ENCODE data around the gene TICRR.

Gene TICRR

GRCh38 chr15:89659295-89659694 is 84.0 kb downstream of the TICRR start:
- Histone ChIP-seq H3K4me1 (ENCODE audit: insufficient read depth, low read length) (0 out of 2 replicates have a peak, but pooled peaks cover 2% of the 10 kb centered on the region), H3K36me3 (ENCODE audit: insufficient read depth, low read depth, low read length) (no peaks in the 10 kb centered on the region), H3K9ac (ENCODE audit: low read depth, low read length) (no peak overlapping the region), H3K27ac (ENCODE audit: low read length) (no peak overlapping the region), H3K27me3 (ENCODE audit: insufficient read depth, low read length) (peaks cover 4% of the 10 kb centered on the region), H3K9me3 (ENCODE audit: insufficient read depth, low read depth, low read length) (no peaks in the 10 kb centered on the region), H3K4me3 (ENCODE audit: low read length) (no peak overlapping the region)

GRCh38 chr15:89660556-89660955 is 85.3 kb downstream of the TICRR start:
- Histone ChIP-seq H3K27ac (ENCODE audit: low read length) (no peak overlapping the region), H3K27me3 (ENCODE audit: insufficient read depth, low read length) (peaks cover 16% of the 10 kb centered on the region), H3K9me3 (ENCODE audit: insufficient read depth, low read depth, low read length) (no peaks in the 10 kb centered on the region), H3K4me1 (ENCODE audit: insufficient read depth, low read length) (no peaks in the 10 kb centered on the region), H3K36me3 (ENCODE audit: insufficient read depth, low read depth, low read length) (no peaks in the 10 kb centered on the region), H3K4me3 (ENCODE audit: low read length) (no peak overlapping the region), H3K9ac (ENCODE audit: low read depth, low read length) (no peak overlapping the region)

GRCh38 chr15:89662893-89663626 is 87.8 kb downstream of the TICRR start:
- Histone ChIP-seq H3K27ac (ENCODE audit: low read length) (no peak overlapping the region), H3K27me3 (ENCODE audit: insufficient read depth, low read length) (peaks cover 35% of the 10 kb centered on the region), H3K4me3 (ENCODE audit: low read length) (no peak overlapping the region), H3K9me3 (ENCODE audit: insufficient read depth, low read depth, low read length) (no peaks in the 10 kb centered on the region), H3K9ac (ENCODE audit: low read depth, low read length) (no peak overlapping the region), H3K36me3 (ENCODE audit: insufficient read depth, low read depth, low read length) (no peaks in the 10 kb centered on the region), H3K4me1 (ENCODE audit: insufficient read depth, low read length) (no peaks in the 10 kb centered on the region)

DNA sequence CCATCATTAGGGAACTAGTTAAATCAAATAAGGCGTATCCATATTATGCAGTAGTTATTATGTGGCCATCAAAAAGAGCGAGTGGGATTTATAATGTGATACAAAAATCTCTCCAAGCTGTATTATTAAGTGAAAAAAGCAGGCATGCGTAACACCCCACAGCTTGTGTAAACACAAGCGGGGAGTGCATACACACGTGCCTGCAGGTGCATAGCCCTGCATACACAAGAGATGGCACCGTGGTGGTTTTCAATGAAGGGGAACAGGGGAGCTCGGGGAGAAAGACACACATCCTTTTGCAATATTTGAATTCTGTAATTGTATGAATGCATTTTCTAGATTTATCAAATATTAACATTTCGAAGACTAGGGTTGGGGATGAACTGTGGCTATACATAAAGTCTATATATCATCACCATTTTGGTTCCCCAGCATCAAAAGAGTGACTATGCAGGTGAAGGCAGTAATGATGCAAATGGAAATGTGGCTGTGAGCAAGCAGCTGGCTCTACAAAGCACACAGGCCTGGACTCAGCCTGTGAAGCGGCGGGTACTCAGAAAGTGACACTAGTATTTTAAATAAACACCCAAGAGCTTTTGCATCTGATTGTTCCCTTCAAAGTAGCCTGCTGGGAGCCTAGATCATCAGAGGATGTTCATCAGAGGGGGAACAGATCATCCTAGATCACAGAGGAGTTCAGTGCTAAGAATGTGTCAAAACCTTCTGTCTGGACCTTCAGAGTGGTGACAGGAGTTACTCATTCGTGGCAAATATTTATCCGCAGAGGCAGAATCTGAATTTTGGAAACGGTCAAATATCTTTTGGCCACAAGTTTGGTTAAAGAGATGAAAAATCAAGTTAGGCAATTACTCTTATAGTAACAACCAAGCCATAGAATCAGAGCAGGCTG is 89.4 kb downstream of the TICRR start:
- no peaks in the 10 kb centered on the region for H3K9me3 ChIP-seq (ENCODE audit: insufficient read depth, low read depth, low read length)
- no peak overlapping the region for H3K27ac ChIP-seq (ENCODE audit: low read length)
- H3K4me3 ChIP-seq (ENCODE audit: low read length): no peak overlapping the region
- peaks cover 33% of the 10 kb centered on the region for H3K27me3 ChIP-seq (ENCODE audit: insufficient read depth, low read length)
- H3K4me1 ChIP-seq (ENCODE audit: insufficient read depth, low read length): no peaks in the 10 kb centered on the region
- no peak overlapping the region for H3K9ac ChIP-seq (ENCODE audit: low read depth, low read length)
- H3K36me3 ChIP-seq (ENCODE audit: insufficient read depth, low read depth, low read length): no peaks in the 10 kb centered on the region

DNA sequence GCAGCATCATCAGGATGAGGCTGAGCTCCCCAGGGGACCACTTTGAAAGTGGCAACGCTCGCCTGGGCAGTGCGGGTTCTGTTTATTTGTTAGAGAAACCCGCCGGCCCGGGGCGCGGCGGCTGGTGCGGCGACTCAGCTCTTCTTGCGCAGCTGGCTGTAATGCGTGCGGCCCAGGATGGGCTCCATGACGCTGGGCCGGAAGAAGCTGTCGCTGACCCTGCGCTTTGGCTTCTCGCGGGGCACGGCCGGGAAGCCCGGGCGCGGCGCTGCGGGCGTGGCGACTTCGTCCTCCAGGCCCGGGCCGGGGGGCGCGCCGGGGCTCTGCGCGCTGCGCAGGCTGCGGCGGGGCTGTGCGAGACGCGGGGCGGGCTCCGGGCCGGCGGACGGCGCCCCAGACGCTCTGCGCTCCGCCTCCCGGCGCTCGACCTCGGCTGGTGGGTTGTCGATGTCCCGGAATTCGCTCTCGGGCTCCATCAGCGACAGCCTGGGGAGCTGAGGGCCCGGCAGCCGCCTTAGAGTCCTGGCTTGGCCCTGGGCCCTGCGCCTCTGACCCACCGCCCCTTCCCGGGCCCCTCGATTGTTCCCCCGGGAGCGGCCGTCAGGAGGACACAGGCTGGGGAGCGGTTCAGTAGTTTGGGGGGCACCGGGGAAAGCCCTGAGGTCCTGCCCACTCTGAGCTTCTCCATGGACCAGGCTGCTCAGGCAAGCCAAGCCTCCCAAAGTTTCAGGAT is 90.3 kb downstream of the TICRR start:
- H3K27me3 ChIP-seq (ENCODE audit: insufficient read depth, low read length): peaks cover 32% of the 10 kb centered on the region
- peak overlapping the region; percentile 58; the same call in 1 of the 2 replicates for H3K4me3 ChIP-seq (ENCODE audit: low read length)
- no peak overlapping the region for H3K9ac ChIP-seq (ENCODE audit: low read depth, low read length)
- H3K27ac ChIP-seq (ENCODE audit: low read length): no peak overlapping the region
- H3K4me1 ChIP-seq (ENCODE audit: insufficient read depth, low read length): no peaks in the 10 kb centered on the region
- H3K36me3 ChIP-seq (ENCODE audit: insufficient read depth, low read depth, low read length): no peaks in the 10 kb centered on the region
- no peaks in the 10 kb centered on the region for H3K9me3 ChIP-seq (ENCODE audit: insufficient read depth, low read depth, low read length)

DNA sequence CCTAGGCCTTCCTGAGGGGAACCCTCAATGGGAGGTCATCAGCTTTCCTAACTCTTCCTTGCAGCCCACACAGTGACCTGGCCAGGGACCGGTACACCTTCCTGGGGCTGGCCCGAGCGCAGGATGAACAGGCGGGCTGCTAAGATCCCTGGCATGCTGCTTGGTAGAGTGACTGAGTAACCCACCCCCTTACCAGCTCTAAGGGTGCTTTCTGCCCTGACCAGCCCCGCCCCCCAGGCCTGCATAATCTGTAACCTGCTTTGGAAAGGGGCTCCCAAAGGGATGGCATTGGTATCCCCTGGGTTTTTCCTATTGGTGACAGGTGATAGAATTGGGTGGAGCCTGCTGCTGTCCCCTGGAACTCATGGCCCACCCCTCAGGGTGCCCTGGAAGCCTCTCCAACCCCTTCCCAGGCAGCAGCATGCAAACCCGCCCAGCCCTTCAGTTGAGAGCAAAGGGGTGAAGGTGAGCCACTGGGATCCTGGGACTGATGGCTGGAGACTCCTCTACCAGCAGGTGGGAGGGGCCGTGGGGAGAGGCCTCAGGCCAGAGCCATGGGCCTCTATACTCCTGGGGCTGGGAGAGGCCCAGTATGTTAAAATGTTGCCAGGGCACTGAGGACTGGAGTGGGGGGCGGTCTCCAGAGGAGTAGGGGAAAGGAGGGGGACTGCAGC is 91.1 kb downstream of the TICRR start:
- Histone ChIP-seq H3K9me3 (ENCODE audit: insufficient read depth, low read depth, low read length) (no peaks in the 10 kb centered on the region), H3K4me1 (ENCODE audit: insufficient read depth, low read length) (no peaks in the 10 kb centered on the region), H3K27ac (ENCODE audit: low read length) (no peak overlapping the region), H3K36me3 (ENCODE audit: insufficient read depth, low read depth, low read length) (no peaks in the 10 kb centered on the region), H3K9ac (ENCODE audit: low read depth, low read length) (no peak overlapping the region), H3K4me3 (ENCODE audit: low read length) (peak overlapping the region; percentile 58; the same call in 1 of the 2 replicates), H3K27me3 (ENCODE audit: insufficient read depth, low read length) (peaks cover 32% of the 10 kb centered on the region)

- H3K27ac ChIP-seq (ENCODE audit: low read length): no peak overlapping the region
- no peaks in the 10 kb centered on the region for H3K9me3 ChIP-seq (ENCODE audit: insufficient read depth, low read depth, low read length)
- H3K27me3 ChIP-seq (ENCODE audit: insufficient read depth, low read length): peaks cover 32% of the 10 kb centered on the region
- H3K9ac ChIP-seq (ENCODE audit: low read depth, low read length): no peak overlapping the region
- no peak overlapping the region for H3K4me3 ChIP-seq (ENCODE audit: low read length)
- no peaks in the 10 kb centered on the region for H3K36me3 ChIP-seq (ENCODE audit: insufficient read depth, low read depth, low read length)
- H3K4me1 ChIP-seq (ENCODE audit: insufficient read depth, low read length): no peaks in the 10 kb centered on the region
These were observed 91.8 kb downstream of the TICRR start for GRCh38 chr15:89666858-89667705.

DNA sequence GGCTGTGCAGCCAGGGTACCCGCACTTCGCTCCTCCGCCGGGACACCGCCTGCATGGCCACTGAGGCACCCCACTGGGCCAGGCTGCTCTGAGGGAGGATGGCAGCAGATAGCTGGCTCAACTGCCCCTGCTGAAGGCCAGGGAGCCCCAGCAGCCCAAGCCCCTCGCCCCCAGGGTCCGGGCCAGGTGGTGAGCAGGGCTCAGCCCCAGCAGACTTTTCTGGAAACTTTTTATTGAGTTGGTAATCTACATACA is 92.4 kb downstream of the TICRR start:
- Histone ChIP-seq H3K27me3 (ENCODE audit: insufficient read depth, low read length) (peaks cover 32% of the 10 kb centered on the region), H3K4me1 (ENCODE audit: insufficient read depth, low read length) (no peaks in the 10 kb centered on the region), H3K9ac (ENCODE audit: low read depth, low read length) (no peak overlapping the region), H3K36me3 (ENCODE audit: insufficient read depth, low read depth, low read length) (no peaks in the 10 kb centered on the region), H3K27ac (ENCODE audit: low read length) (no peak overlapping the region), H3K4me3 (ENCODE audit: low read length) (no peak overlapping the region), H3K9me3 (ENCODE audit: insufficient read depth, low read depth, low read length) (no peaks in the 10 kb centered on the region)

GRCh38 chr15:89668171-89668570 is 92.9 kb downstream of the TICRR start:
- Histone ChIP-seq H3K9ac (ENCODE audit: low read depth, low read length) (no peak overlapping the region), H3K4me1 (ENCODE audit: insufficient read depth, low read length) (no peaks in the 10 kb centered on the region), H3K4me3 (ENCODE audit: low read length) (no peak overlapping the region), H3K36me3 (ENCODE audit: insufficient read depth, low read depth, low read length) (no peaks in the 10 kb centered on the region), H3K27me3 (ENCODE audit: insufficient read depth, low read length) (peaks cover 32% of the 10 kb centered on the region), H3K9me3 (ENCODE audit: insufficient read depth, low read depth, low read length) (no peaks in the 10 kb centered on the region), H3K27ac (ENCODE audit: low read length) (no peak overlapping the region)

DNA sequence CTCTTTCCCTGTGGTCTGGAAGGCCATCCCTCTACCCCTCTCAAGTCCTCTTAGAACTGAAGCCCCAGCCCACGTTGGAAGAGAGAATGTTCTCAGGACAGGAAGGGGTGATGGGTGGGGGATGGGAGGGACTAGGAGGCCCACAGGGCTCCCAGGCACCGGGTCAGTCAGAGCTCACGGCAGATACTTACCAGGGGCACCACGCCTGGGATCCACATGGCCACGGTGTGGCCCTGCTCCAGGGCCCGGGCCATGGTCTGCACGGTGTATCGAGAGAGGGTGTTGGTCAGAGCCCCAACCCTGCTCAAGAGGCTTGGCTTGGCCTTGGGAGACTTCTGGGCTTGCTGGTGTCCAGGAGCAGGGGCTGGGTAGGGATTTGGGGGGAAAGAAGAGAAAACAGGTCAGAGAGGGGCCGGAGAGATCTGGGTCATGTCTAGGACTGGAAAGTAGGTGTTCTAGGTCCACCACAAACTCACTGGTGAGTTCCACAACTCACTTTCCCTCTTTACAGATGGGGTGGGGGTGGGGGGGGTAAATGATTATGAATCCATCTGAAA is 94.1 kb downstream of the TICRR start:
- H3K27me3 ChIP-seq (ENCODE audit: insufficient read depth, low read length): peaks cover 38% of the 10 kb centered on the region
- H3K4me1 ChIP-seq (ENCODE audit: insufficient read depth, low read length): no peaks in the 10 kb centered on the region
- H3K9me3 ChIP-seq (ENCODE audit: insufficient read depth, low read depth, low read length): no peaks in the 10 kb centered on the region
- H3K27ac ChIP-seq (ENCODE audit: low read length): no peak overlapping the region
- H3K4me3 ChIP-seq (ENCODE audit: low read length): no peak overlapping the region
- H3K9ac ChIP-seq (ENCODE audit: low read depth, low read length): no peak overlapping the region
- no peaks in the 10 kb centered on the region for H3K36me3 ChIP-seq (ENCODE audit: insufficient read depth, low read depth, low read length)

Measured in iPS-20b (cell line).